GM21447 (cell line): ENCODE measurements around the gene MAP2K7.
"Not testable (repeated sequence)": the region's sequence is repeated elsewhere in the genome, so short reads cannot be mapped to it uniquely, and the experiment has no call there.

Experiments used
- ATAC-seq: cut with Tn5 transposase; IDR thresholded peaks from one replicate; pipeline ENCODE4 v1.9.1; 2021; ENCODE audit not compliant: unreplicated experiment

The MAP2K7 gene

DNA sequence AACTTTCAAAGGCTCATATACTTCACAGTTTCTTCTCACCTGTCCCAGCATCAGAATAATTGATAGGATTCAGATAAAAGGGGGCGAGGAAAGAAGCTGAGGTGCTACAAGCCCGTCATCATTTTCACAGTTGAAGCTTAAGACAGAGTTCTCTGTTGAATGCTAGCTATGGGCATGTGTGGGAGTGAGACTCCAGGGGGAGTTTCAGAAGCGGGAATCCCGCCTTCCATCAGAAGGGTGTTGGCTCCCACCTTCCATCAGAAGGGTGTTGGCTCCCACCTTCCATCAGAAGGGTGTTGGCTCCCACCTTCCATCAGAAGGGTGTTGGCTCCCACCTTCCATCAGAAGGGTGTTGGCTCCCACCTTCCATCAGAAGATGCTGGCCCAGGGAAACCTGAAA lies 57.4 kb downstream of the MAP2K7 start:
- ATAC-seq, result not testable (repeated sequence)

DNA sequence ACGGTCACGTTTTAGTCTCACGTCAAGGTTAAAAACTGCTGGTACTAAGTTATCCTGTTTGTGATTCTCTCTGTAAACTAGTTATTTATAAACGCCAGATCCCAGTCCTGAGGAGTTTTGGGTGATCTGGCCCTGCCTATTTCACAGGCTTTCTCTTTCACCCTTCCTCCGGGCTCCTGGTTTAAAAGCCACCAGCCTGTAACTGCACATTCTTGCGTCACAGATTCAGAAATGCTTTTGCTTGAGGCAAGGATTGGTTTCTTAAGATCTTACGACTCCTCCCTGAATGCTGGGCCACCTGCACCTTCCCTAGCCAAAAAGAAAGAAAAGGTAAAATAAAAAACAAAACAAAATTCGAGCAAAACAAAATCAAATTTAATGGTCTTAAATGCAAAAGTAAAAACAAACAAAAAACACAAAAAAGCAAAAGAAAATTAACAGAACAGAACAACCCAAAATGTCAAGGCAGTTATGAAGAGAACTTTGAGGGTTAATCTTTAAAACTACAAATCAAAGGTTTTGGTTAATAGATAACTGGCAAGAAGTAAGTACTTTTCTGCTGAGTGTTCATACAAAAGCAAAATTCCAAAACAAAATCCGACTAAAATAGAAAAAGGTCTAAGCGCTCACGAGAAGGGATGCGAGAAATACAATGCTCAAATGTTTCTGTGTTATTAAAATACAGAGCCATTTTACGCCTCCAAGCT lies 58.4 kb downstream of the MAP2K7 start:
- no peak for ATAC-seq

DNA sequence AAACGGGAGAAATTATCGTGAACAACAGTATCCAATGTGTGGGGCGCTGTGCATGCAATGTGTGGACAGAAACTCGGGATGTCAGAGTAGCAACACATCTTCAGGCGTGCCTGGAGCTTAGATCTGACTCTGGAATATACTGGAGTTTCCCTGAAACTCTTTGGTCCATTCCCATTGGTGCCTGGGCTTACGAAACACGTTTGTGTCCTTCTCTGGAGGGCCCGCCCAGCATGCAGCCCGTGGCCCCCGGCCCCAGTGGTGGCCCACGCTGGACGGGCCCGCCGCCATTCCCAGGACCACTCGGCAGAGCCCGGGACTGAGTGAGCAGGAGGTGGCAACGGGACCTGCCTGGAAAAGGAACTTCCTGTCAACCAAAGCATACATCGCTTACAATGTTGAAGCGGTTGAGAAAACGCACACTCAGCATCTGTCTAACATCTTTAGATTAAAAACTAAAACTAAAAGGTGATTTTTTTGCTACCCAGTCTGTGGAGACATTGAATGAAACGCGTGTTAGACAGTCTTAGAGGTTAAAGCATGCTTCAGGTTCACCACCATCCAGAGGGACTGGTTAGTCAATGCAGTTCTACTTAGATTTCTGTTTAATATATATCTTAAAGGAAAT lies 59.1 kb downstream of the MAP2K7 start:
- no peak for ATAC-seq

DNA sequence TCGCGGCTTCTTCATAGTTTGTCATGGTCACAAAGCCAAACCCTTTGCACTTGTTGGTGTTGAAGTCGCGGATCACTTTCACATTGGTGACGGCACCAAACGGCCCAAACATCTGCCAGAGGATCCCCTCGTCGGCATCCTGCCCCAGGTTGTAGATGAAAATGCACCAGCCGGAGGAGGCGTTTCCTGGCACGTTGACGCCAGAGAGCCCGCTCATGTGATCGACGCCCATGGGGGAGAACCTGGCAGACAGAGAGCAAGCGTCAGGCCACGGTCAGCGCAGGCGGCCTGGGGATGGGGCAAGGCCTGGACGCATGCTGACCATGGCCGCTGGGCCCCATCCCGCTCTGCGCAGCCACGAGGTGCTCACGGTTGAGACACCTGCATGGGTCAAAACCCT lies 59.9 kb downstream of the MAP2K7 start:
- ATAC-seq, result no peak
